ENCODE measurements around the gene PANX2. TPM values are rescaled to one million over a fixed set of nuclear protein-coding genes. Genes with fewer than 3 reads are reported as not detected.

Gene PANX2
- total RNA-seq, 1 donor from 2014 or later = 2.5 TPM

DNA sequence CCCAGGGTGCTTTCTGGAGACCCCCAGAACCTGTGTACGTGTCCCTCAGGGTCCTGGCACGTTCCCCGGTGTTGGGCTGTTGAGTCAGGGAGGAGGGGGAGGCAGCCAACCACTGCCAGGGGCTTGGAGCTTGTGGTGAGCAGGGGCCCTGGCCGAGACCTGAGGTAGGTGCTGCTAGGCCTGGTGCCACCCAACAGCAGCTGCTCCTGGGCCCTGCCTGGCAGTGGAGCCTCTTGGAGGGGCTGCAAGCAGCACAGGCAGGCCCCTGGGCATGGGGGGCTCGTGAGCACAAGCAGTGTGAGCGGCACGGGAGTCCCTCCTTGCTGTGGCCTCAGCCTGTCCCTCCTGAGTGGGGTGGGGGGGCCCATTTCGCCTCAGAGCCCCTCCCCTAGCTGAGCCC lies 23.1 kb downstream of the PANX2 start:
- Histone ChIP-seq H3K4me3 (no peak overlapping the region), H3K27me3 (ENCODE audit: low read depth) (no peaks in the 10 kb centered on the region), H3K4me1 (peaks cover 45% of the 10 kb centered on the region), H3K27ac (no peak overlapping the region), H3K9me3 (no peaks in the 10 kb centered on the region), H3K36me3 (peaks cover 55% of the 10 kb centered on the region)
- ATAC-seq (no peak), DNase-seq (no peak)
- TF ChIP-seq, protein P1, sequence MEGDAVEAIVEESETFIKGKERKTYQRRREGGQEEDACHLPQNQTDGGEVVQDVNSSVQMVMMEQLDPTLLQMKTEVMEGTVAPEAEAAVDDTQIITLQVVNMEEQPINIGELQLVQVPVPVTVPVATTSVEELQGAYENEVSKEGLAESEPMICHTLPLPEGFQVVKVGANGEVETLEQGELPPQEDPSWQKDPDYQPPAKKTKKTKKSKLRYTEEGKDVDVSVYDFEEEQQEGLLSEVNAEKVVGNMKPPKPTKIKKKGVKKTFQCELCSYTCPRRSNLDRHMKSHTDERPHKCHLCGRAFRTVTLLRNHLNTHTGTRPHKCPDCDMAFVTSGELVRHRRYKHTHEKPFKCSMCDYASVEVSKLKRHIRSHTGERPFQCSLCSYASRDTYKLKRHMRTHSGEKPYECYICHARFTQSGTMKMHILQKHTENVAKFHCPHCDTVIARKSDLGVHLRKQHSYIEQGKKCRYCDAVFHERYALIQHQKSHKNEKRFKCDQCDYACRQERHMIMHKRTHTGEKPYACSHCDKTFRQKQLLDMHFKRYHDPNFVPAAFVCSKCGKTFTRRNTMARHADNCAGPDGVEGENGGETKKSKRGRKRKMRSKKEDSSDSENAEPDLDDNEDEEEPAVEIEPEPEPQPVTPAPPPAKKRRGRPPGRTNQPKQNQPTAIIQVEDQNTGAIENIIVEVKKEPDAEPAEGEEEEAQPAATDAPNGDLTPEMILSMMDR (IDR thresholded peaks at IDR 0.05) = no peak
- intact Hi-C loops (cut with DNase I) = no loop called here

DNA sequence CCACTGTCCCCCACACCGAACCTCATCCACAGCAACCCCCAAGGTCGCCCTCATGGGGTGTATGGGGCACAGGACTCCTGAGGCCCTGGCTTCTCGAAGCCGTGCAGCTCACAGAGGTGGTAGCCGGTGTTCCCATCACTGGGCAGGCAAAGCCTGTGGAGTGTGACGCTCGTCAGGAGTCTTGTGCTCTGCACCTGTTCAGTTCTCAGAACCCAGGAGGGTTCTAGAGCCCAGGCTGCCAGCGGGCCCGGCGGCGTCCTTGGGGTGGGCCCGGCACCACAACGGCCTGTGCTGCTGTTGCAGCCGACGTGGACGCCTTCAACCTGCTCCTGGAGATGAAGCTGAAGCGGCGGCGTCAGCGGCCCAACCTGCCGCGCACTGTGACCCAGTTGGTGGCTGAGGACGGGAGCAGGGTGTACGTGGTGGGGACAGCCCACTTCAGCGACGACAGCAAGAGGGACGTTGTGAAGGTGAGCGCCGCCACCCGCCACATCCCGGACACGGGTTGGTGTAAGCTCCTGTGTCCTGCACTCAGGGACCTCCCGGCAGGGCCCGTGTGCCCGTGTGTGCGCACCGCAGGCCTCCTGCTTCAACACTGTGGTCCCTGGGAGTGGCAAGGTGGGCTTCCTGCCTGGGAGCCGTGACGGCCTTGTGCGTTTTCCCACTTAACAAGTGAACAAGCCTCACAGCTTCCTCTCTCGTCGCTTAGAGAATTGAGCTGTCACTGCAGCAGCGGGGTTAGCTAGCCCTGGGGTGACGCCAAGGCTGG lies 23.7 kb downstream of the PANX2 start:
- no peak overlapping the region for H3K4me3 ChIP-seq
- no peaks in the 10 kb centered on the region for H3K9me3 ChIP-seq
- ATAC-seq (no peak), DNase-seq (no peak)
- TF ChIP-seq, protein P1 (IDR thresholded peaks at IDR 0.05) = no peak
- peaks cover 57% of the 10 kb centered on the region for H3K36me3 ChIP-seq
- no peak overlapping the region for H3K27ac ChIP-seq
- intact Hi-C loops (cut with DNase I) = no loop called here
- no peaks in the 10 kb centered on the region for H3K27me3 ChIP-seq (ENCODE audit: low read depth)
- H3K4me1 ChIP-seq = peaks cover 39% of the 10 kb centered on the region

DNA sequence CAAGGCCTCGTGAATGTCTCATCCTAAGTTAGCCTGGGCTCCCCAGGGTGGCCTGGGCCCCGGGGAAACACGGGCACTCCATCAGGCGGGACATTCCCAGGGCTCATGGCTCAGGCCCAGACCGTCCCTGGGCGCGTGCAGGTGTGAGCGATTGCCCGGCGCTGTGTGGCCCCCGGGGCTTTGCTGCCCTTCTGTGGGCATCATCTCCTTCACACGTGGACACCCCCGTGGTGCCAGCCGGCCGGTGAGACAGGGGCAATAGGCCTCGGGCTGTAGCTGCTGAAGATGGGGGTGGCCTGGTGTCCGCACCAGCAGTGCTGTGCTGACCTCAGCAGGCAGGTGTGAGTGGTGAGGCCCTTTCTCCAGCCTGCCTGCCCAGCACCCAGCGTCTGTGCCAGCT lies 25.7 kb downstream of the PANX2 start:
- DNase-seq = no peak

DNA sequence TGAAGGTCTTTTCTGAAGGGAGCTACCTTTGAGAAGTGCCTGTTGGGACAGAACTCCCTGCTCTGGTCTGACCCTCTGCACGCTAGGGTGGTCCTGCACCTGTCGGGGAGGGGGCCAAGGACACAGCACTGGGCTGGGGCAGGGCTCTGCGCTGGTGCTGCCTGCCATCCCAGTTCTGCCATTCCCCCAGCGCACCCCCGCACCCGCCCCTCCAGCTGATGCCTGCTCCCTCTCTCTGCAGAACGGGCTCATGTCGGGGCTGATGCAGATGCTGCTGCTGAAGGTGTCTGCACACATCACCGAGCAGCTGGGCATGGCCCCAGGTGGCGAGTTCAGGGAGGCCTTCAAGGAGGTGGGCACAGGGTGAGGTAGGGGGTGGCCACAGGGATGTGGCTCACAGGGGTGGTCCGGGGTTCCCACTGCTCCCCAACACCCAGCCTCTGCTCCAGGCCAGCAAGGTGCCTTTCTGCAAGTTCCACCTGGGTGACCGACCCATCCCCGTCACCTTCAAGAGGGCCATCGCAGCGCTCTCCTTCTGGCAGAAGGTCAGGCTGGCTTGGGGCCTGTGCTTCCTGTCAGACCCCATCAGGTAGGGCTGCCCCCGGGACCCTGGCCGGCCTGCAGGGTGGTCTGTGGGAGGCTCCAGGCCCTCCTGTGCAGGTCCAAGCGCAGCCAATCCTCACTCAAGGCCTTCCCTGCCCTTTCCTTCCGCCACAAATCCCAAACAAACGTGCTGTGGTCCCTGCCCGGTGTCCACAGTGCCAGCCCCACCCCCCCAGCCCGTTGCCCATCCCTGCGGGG lies 26.7 kb downstream of the PANX2 start:
- H3K4me3 ChIP-seq = no peak overlapping the region
- DNase-seq = no peak
- H3K9me3 ChIP-seq = no peaks in the 10 kb centered on the region
- peaks cover 27% of the 10 kb centered on the region for H3K4me1 ChIP-seq
- no peak overlapping the region for H3K27ac ChIP-seq
- no peaks in the 10 kb centered on the region for H3K27me3 ChIP-seq (ENCODE audit: low read depth)
- intact Hi-C loops (cut with DNase I) = no loop called here
- peaks cover 57% of the 10 kb centered on the region for H3K36me3 ChIP-seq
- ATAC-seq = no peak
- TF ChIP-seq, protein P1 (IDR thresholded peaks at IDR 0.05) = no peak

More for the DNA sequence above, 25.7 kb downstream of the PANX2 start:
- no peaks in the 10 kb centered on the region for H3K27me3 ChIP-seq (ENCODE audit: low read depth)
- no peak overlapping the region for H3K27ac ChIP-seq
- intact Hi-C loops (cut with DNase I) = no loop called here
- ATAC-seq = no peak
- H3K4me1 ChIP-seq = peaks cover 28% of the 10 kb centered on the region
- H3K9me3 ChIP-seq = no peaks in the 10 kb centered on the region
- TF ChIP-seq, protein P1 (IDR thresholded peaks at IDR 0.05) = no peak
- H3K4me3 ChIP-seq = no peak overlapping the region
- H3K36me3 ChIP-seq = peaks cover 57% of the 10 kb centered on the region

DNA sequence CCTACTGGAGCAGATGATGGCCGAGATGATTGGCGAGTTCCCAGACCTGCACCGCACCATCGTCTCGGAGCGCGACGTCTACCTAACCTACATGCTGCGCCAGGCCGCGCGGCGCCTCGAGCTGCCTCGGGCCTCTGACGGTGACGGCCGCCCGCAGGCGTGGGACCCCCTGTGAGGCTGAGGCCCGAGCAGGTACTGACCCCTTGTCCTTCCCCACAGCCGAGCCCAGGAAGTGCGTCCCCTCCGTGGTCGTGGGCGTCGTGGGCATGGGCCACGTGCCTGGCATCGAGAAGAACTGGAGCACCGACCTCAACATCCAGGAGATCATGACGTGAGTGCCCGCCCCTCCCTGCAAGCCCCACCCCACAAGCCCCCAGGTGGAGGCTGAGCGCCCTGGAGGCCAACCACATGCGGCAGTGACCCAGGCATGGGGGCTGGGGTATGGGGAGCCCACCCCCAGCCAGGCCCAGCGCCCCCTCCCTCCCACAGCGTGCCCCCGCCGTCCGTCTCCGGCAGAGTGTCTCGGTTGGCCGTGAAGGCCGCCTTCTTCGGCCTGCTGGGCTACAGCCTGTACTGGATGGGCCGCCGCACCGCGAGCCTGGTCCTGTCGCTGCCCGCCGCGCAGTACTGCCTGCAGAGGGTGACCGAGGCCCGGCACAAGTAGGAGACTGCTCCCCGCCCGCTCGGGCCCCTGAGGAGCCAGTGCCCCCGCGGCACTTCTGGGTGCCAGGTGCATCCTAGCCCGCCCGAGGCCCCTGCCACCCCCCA lies 27.5 kb downstream of the PANX2 start:
- Histone ChIP-seq H3K4me3 (no peak overlapping the region), H3K9me3 (no peaks in the 10 kb centered on the region), H3K27me3 (ENCODE audit: low read depth) (no peaks in the 10 kb centered on the region), H3K4me1 (peaks cover 23% of the 10 kb centered on the region), H3K27ac (no peak overlapping the region), H3K36me3 (peaks cover 57% of the 10 kb centered on the region)
- ATAC-seq = no peak
- no peak for DNase-seq
- TF ChIP-seq, protein P1 (IDR thresholded peaks at IDR 0.05) = no peak
- intact Hi-C loops (cut with DNase I) = no loop called here
